ENCODE measurements around the gene MMP15. TPM values are rescaled to one million over a fixed set of nuclear protein-coding genes. Genes with fewer than 3 reads are reported as not detected.

MMP15 gene
- total RNA-seq, 4 donors from 2014 or later: 5.2 to 9.1 (median 7.7) TPM

- WGBS, 2 donors: 80 to 81% methylated on average over 16 of the region's 16 CpGs
- TF ChIP-seq POLR2A (IDR thresholded peaks at IDR 0.05): no peak
- TF ChIP-seq CTCF (IDR thresholded peaks at IDR 0.05): no peak
- intact Hi-C loops (cut with DNase I; ENCODE audit: low total_unique reads): no loop called here
- DNase-seq (ENCODE audit: low spot score in 2 of 2): no peak
- H3K4me3 ChIP-seq (ENCODE audit: low read depth, poor library complexity, severe bottlenecking): no peak overlapping the region
These were observed 20.7 kb downstream of the MMP15 start for GRCh38 chr16:58046054-58046881.

- no peak overlapping the region for H3K4me3 ChIP-seq (ENCODE audit: low read depth, poor library complexity, severe bottlenecking)
- intact Hi-C loops (cut with DNase I; ENCODE audit: low total_unique reads): no loop called here
- TF ChIP-seq CTCF (IDR thresholded peaks at IDR 0.05): no peak
- no peak for TF ChIP-seq POLR2A (IDR thresholded peaks at IDR 0.05)
- no peak for DNase-seq (ENCODE audit: low spot score in 2 of 2)
- WGBS, 2 donors: 66 to 68% methylated on average over 6 of the region's 6 CpGs
These were observed 21.4 kb downstream of the MMP15 start for GRCh38 chr16:58046936-58047335.

GRCh38 chr16:58047557-58048348 lies 22.2 kb downstream of the MMP15 start:
- no peak for TF ChIP-seq POLR2A (IDR thresholded peaks at IDR 0.05)
- no peak for TF ChIP-seq CTCF (IDR thresholded peaks at IDR 0.05)
- DNase-seq (ENCODE audit: low spot score in 2 of 2): no peak
- WGBS, 2 donors: 71 to 79% methylated on average over 11 to 19 of the region's 19 CpGs
- intact Hi-C loops (cut with DNase I; ENCODE audit: low total_unique reads): no loop called here
- no peak overlapping the region for H3K4me3 ChIP-seq (ENCODE audit: low read depth, poor library complexity, severe bottlenecking)

- TF ChIP-seq POLR2A (IDR thresholded peaks at IDR 0.05) (no peak), CTCF (IDR thresholded peaks at IDR 0.05) (no peak)
- 84 to 86% methylated on average over 13 of the region's 13 CpGs for WGBS, 2 donors
These were observed 23.1 kb downstream of the MMP15 start for GRCh38 chr16:58048494-58049231.

GRCh38 chr16:58049232-58050185 lies 24.0 kb downstream of the MMP15 start:
- no peak overlapping the region for H3K4me3 ChIP-seq (ENCODE audit: low read depth, poor library complexity, severe bottlenecking)
- no peak for DNase-seq (ENCODE audit: low spot score in 2 of 2)
- intact Hi-C loops (cut with DNase I; ENCODE audit: low total_unique reads): no loop called here
- TF ChIP-seq POLR2A (IDR thresholded peaks at IDR 0.05): no peak
- TF ChIP-seq CTCF (IDR thresholded peaks at IDR 0.05): no peak
- 69 to 75% methylated on average over 17 of the region's 17 CpGs for WGBS, 2 donors

More at GRCh38 chr16:58048494-58049231, 23.1 kb downstream of the MMP15 start:
- H3K4me3 ChIP-seq (ENCODE audit: low read depth, poor library complexity, severe bottlenecking): no peak overlapping the region
- DNase-seq (ENCODE audit: low spot score in 2 of 2): no peak
- intact Hi-C loops (cut with DNase I; ENCODE audit: low total_unique reads): no loop called here

Data from lower leg skin (tissue), 4 donors.